MCF 10A (cell line): Measurements from ENCODE around the gene TTC39B. TPM values are rescaled to one million over a fixed set of nuclear protein-coding genes. Genes with fewer than 3 reads are reported as not detected.

ENCODE experiments used
- BruUV-seq: library from RNA; stranded (reverse); fragments of 400-500 nt; replicated peaks from 2 replicates; lab custom pipeline; 2021; lab: Mats Ljungman, UMichigan
- CTCF ChIA-PET: fragments of 300-600 bp; sonication (Branson Sonifier 250); formaldehyde crosslinking; extraction: SDS; loops from one replicate; lab custom pipeline; 2021; ENCODE audit warnings: antibody characterized with exemption, inconsistent platforms; lab: Yijun Ruan, JAX
- POLR2A ChIA-PET: fragments of 300-600, 350-650 bp; sonication (Branson Sonifier 250); formaldehyde crosslinking; extraction: SDS; loops from one replicate; lab custom pipeline; 2020; ENCODE audit warnings: antibody characterized with exemption, inconsistent platforms; lab: Yijun Ruan, JAX
- DNase-seq: peaks from one replicate; pipeline ENCODE4 v3.0.0-alpha.2; 2018; ENCODE audit not compliant: unreplicated experiment
- H3K27ac Mint-ChIP-seq: one replicate; pipeline ENCODE4 v1.8.0; 2022; ENCODE audit warnings: mild to moderate bottlenecking, low read depth, mixed read lengths; ENCODE audit not compliant: unreplicated experiment
- H3K27me3 Mint-ChIP-seq: one replicate; pipeline ENCODE4 v1.8.0; 2022; ENCODE audit warnings: mixed read lengths; ENCODE audit not compliant: insufficient read depth, unreplicated experiment
- H3K36me3 Mint-ChIP-seq: one replicate; pipeline ENCODE4 v1.8.0; 2022; ENCODE audit warnings: mild to moderate bottlenecking, moderate library complexity, mixed read lengths; ENCODE audit not compliant: insufficient read depth, unreplicated experiment
- H3K4me1 Mint-ChIP-seq: one replicate; pipeline ENCODE4 v1.8.0; 2022; ENCODE audit warnings: mixed read lengths; ENCODE audit not compliant: insufficient read depth, unreplicated experiment
- H3K4me3 Mint-ChIP-seq: one replicate; pipeline ENCODE4 v1.8.0; 2022; ENCODE audit warnings: mild to moderate bottlenecking, moderate library complexity, mixed read lengths; ENCODE audit not compliant: unreplicated experiment
- H3K9me3 Mint-ChIP-seq: one replicate; pipeline ENCODE4 v1.8.0; 2022; ENCODE audit warnings: mixed read lengths; ENCODE audit not compliant: unreplicated experiment
- CTCF ChIP-seq: fragments of 200-600 bp; IDR thresholded peaks from one replicate; pipeline ENCODE4 v1.8.0; 2022; ENCODE audit warnings: antibody characterized with exemption, mild to moderate bottlenecking; ENCODE audit not compliant: unreplicated experiment
- intact Hi-C: fragments of 100-400 bp; cut with micrococcal nuclease; formaldehyde crosslinking; loops from 2 replicates; pipeline ENCODE4 v1.14.1; 2022
- total RNA-seq: library from RNA; stranded (reverse); gene quantifications from 2 replicates; pipeline ENCODE4 v1.2.3, GENCODE V29; 2022

The TTC39B gene
- total RNA-seq, 1 experiment from 2014 or later = 22.8 TPM

GRCh38 chr9:15155323-15155722, 151.7 kb downstream of the TTC39B start:
- Mint-ChIP-seq H3K4me1 (peaks cover 21% of the 10 kb centered on the region), H3K27me3 (no peaks in the 10 kb centered on the region), H3K9me3 (no peaks in the 10 kb centered on the region), H3K4me3 (no peak overlapping the region), H3K27ac (no peak overlapping the region), H3K36me3 (no peaks in the 10 kb centered on the region)
- TF ChIP-seq CTCF = no peak
- no peak for DNase-seq
- no TSS peak for BruUV-seq
- CTCF ChIA-PET = no interaction called here
- POLR2A ChIA-PET = interaction anchor here (0.7 kb wide), 1 partner anchor 48 kb away, joined by 4 read pairs; no protein-coding TSS in a partner anchor
- intact Hi-C loops = no loop called here

DNA sequence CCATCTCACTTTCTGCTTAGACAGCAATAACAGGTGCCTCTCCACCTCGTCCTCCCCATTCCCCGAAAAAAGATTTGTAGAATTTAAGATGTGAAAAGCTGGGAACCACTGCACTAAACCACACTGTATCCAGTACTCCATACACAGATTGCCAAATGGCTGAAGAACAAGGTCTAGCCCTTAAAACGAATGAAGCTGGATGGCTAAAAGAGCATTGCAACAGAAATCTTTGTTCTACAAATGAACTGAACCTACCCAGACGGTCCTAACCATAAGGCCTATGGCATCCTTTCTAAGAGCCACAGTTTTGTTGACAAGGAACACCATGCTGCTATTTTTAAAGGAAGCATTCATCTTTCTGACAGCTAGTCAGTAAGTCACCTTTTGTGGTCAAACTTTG, 152.3 kb downstream of the TTC39B start:
- Mint-ChIP-seq H3K4me3 (no peak overlapping the region), H3K4me1 (peaks cover 22% of the 10 kb centered on the region), H3K27me3 (no peaks in the 10 kb centered on the region), H3K36me3 (no peaks in the 10 kb centered on the region), H3K27ac (no peak overlapping the region), H3K9me3 (no peaks in the 10 kb centered on the region)
- TF ChIP-seq CTCF = no peak
- POLR2A ChIA-PET = interaction anchor here (0.7 to 1.2 kb wide), 2 partner anchors 8 to 200 kb away, joined by 3 to 4 read pairs; no protein-coding TSS in a partner anchor
- no TSS peak for BruUV-seq
- no peak for DNase-seq
- intact Hi-C loops = no loop called here
- CTCF ChIA-PET = interaction anchor here (0.6 to 1.4 kb wide), 2 partner anchors 11 to 121 kb away, joined by 3 to 4 read pairs; no protein-coding TSS in a partner anchor

GRCh38 chr9:15153961-15154360, 153.1 kb downstream of the TTC39B start:
- Mint-ChIP-seq H3K36me3 (no peaks in the 10 kb centered on the region), H3K9me3 (no peaks in the 10 kb centered on the region), H3K4me3 (no peak overlapping the region), H3K27ac (no peak overlapping the region), H3K4me1 (peaks cover 27% of the 10 kb centered on the region), H3K27me3 (no peaks in the 10 kb centered on the region)
- no TSS peak for BruUV-seq
- ChIA-PET CTCF (interaction anchor here (1.4 kb wide), 1 partner anchor 11 kb away, joined by 4 read pairs; no protein-coding TSS in a partner anchor), POLR2A (interaction anchor here (1.2 kb wide), 1 partner anchor 8 kb away, joined by 4 read pairs; no protein-coding TSS in a partner anchor)
- no peak for DNase-seq
- intact Hi-C loops = no loop called here
- TF ChIP-seq CTCF = no peak

GRCh38 chr9:15150939-15151338, 156.1 kb downstream of the TTC39B start:
- Mint-ChIP-seq H3K9me3 (no peaks in the 10 kb centered on the region), H3K4me1 (peaks cover 6% of the 10 kb centered on the region), H3K36me3 (no peaks in the 10 kb centered on the region), H3K27me3 (no peaks in the 10 kb centered on the region), H3K27ac (no peak overlapping the region), H3K4me3 (no peak overlapping the region)
- intact Hi-C loops = no loop called here
- CTCF ChIA-PET = interaction anchor here (1.5 kb wide), 1 partner anchor 9 kb away, joined by 4 read pairs; no protein-coding TSS in a partner anchor
- no peak for TF ChIP-seq CTCF
- no TSS peak for BruUV-seq
- POLR2A ChIA-PET = no interaction called here
- peak; percentile 42 for DNase-seq
